Right forelimb (tissue), 1 donor: ENCODE measurements around the gene TCF12.

Experiments used
- DNase-seq: peaks from one replicate; pipeline ENCODE4 v3.0.0-alpha.2; 2018

The TCF12 gene

GRCh38 chr15:57025264-57025926 is 107.0 kb downstream of the TCF12 start:
- DNase-seq: no peak

- no peak for DNase-seq
These were observed 107.7 kb downstream of the TCF12 start for GRCh38 chr15:57026016-57026592.

- no peak for DNase-seq
These were observed 109.2 kb downstream of the TCF12 start for GRCh38 chr15:57027596-57027995.

- no peak for DNase-seq
These were observed 109.7 kb downstream of the TCF12 start for GRCh38 chr15:57028176-57028575.

- no peak for DNase-seq
These were observed 111.6 kb downstream of the TCF12 start for GRCh38 chr15:57030011-57030410.

- no peak for DNase-seq
These were observed 112.6 kb downstream of the TCF12 start for GRCh38 chr15:57031082-57031481.

- no peak for DNase-seq
These were observed 113.2 kb downstream of the TCF12 start for GRCh38 chr15:57031605-57032004.

- no peak for DNase-seq
These were observed 113.9 kb downstream of the TCF12 start for GRCh38 chr15:57032338-57032737.

GRCh38 chr15:57033715-57034439 is 115.4 kb downstream of the TCF12 start:
- DNase-seq: no peak

- DNase-seq: no peak
These were observed 116.2 kb downstream of the TCF12 start for GRCh38 chr15:57034613-57035012.

GRCh38 chr15:57035664-57036063 is 117.2 kb downstream of the TCF12 start:
- no peak for DNase-seq

- DNase-seq: no peak
These were observed 117.9 kb downstream of the TCF12 start for GRCh38 chr15:57036352-57036751.

GRCh38 chr15:57037548-57037947 is 119.1 kb downstream of the TCF12 start:
- DNase-seq: no peak

GRCh38 chr15:57038040-57038439 is 119.6 kb downstream of the TCF12 start:
- no peak for DNase-seq

GRCh38 chr15:57038496-57038895 is 120.1 kb downstream of the TCF12 start:
- DNase-seq: no peak

GRCh38 chr15:57041416-57041815 is 123.0 kb downstream of the TCF12 start:
- DNase-seq: no peak

- DNase-seq: no peak
These were observed 125.7 kb downstream of the TCF12 start for GRCh38 chr15:57044072-57044702.

GRCh38 chr15:57044970-57045369 is 126.5 kb downstream of the TCF12 start:
- no peak for DNase-seq

- no peak for DNase-seq
These were observed 127.4 kb downstream of the TCF12 start for GRCh38 chr15:57045741-57046382.

GRCh38 chr15:57048930-57049549 is 130.6 kb downstream of the TCF12 start:
- no peak for DNase-seq

GRCh38 chr15:57053470-57053869 is 135.0 kb downstream of the TCF12 start:
- DNase-seq: no peak

- no peak for DNase-seq
These were observed 135.8 kb downstream of the TCF12 start for GRCh38 chr15:57054204-57054750.
